Activated T-cell treated with anti-CD3 and anti-CD28 coated beads, Interleukin-2, amount 50 U/mL, for 1 hour (primary cell): ENCODE data around the gene GADD45A.

ENCODE experiments used
- DNase-seq: peaks from one replicate; pipeline ENCODE4 v3.0.0-alpha.2; 2020

The GADD45A gene

DNA sequence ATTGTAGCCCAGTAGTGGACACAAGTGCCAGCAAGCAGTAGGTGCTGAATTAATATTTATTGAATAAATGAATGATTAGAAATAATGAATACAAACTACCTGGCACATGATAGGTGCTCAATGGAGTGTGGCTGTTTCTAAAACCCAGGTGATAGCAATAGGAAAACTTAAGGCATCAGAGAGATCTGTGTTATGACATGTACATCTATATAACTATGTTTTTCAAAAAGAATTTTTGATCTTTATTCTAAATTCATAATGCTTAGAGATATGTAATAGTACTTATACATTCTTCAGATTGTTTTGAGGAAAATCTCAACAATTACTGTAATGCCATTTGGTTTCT, 5.0 kb downstream of the GADD45A start:
- DNase-seq: no peak

DNA sequence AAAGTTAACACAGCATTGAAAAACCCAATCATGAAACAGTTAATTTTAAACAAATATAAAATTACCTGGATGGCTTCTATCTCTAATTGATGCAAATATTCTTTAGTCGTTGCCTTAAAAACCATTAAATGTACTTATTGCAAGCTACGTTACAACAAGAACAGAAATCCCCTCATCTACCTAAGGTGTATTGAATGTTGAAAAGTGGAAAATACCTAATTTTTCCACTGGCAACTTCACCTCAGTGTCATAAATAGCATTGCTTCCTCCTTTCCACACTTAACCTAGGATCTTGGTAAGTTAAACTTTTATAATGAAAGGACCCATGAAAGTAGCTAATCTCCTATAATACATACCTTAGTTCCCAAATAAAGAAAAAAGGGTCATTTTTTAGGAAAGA, 5.4 kb downstream of the GADD45A start:
- DNase-seq: no peak

DNA sequence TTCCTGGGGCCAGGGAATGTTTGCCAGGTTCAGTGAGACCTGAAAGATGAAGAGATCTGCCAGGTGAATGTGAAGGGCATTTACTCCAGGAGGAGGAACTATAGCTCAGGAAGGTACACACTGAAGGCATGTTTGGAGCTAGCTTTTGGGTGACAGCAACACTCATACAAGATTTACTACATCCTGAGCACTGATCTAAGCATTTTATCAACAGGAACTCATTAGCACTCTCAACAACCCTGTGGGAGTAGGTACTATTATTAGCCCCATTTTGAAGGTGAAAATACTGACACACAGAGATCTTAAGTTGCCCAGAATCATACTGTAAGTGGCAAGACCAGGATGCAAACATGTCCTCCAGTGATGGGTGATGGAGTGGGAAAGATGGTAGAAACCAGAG, 6.7 kb downstream of the GADD45A start:
- no peak for DNase-seq

DNA sequence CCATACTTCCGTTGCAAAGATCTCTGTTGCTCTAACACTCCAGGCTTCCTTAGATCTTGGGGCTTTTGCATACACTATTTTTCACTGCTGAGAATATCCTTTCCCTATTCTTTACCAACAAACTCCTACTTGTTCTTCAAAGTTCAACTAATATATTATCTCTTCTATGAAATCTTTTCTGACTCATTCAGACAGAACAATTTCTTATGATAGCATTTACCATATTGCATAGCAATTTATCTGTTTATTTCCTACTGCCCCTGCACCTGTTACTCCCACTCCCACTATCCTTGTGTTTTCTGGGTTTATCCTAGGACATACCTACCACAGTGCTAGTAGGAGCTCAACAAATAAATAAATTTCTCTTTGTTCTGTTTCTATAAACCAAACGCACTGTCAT, 11.0 kb downstream of the GADD45A start:
- no peak for DNase-seq

DNA sequence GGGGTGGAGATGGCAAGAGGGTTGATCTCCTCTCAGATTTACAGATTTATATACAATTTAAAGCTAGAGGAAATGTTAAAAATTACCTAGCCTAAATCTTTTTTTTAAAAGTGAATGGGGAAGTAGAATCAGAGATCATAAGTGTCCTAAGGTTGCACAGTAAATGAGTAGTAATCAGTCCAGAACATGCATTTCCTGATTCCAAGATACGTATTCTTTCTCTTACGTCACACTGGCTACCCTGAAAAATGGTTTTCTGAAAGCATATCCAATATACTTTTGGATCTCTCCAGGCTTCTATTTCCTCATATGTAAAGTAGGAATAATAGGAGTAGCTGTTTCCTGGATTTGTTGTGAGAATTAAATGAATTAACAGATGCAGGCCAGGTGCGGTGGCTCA, 11.7 kb downstream of the GADD45A start:
- DNase-seq: no peak

DNA sequence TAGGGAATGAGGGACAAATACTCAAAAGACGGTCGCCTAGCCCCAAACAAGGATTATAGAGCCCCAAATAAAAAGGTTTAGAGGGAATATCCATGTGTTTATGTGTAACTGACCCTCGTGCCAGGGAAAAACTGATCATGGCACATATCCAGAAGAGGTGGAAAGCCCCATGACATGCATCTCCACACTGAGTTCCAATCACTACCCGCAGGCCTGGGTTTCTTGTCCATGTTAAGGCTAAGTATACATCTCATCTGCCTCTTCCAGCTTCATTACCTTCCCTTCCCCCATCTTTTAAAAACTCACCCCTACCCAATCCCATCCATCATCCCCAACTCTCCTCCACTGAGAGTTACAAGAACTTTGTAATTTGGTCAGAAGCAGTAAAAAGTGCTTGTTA, 15.2 kb downstream of the GADD45A start:
- DNase-seq: no peak

DNA sequence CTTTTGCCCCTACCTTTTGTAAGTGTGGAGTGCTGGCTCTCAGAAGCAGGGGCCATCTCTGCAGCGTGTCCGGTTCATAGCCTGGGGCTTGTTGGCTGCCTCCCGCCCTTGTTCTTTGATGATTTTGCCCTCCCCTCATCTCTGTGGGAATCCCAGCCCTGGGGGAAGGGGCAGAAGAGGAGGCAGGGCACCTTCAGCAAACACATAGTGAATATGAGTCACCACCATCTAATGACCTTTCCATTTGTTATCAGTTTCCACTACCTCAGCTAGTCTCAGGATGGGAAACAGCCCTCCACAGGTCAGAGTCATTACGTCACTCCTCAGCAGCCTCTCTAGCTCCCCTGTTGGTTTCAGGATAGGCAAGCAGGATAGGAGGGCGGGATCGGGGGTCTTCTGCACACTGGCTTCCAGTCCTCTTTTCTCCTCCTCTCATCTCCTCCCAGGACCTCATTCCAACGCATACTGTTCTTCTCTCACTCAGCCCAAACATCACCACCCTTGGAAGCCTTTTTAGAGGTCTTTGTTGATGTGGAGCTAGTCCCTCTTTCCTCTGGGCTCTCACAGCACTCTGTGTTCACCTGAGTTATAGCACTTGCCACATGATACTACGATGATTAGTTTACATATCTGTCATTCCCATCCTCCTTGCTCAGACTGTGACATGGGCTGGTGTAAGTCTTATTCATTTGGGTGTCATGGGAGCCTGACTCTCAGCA, 15.8 kb downstream of the GADD45A start:
- no peak for DNase-seq

DNA sequence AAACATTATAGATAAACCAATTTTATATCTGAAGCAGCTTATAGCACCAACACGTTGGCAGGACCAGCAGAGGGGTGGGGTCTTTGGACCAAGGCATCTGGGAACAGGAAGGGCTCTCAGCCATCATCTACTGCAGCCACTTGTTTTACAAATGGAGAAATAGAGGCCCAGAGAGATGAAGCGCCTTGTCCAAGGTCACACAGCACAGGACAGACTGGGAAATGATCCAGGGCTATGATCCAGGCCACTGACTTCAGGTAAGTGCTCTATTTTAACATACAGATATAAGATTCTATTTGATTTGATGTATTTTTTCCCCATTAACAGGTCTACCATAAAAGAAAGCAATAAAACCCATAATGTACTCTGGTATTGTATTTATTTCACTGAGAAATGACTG, 16.9 kb downstream of the GADD45A start:
- DNase-seq: no peak

DNA sequence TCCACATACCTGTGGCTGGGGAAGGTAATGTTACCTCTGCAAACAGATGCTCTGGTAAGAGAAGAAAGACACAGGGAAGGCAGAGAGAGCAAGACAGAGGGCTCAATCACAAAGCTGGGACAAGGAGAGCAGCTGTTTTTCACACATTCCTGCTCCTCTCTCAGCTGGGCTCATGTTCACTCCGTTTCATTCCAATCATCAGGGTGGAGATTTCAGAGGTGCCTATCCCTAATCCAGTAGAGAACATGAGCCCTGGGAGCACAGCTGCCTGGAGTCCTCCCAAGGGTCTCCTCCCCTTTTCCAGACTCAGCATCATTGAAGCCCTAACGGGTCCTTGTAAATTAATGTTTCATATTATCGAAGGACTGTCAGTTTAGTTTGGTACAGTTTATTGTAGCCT, 19.4 kb downstream of the GADD45A start:
- DNase-seq: no peak

DNA sequence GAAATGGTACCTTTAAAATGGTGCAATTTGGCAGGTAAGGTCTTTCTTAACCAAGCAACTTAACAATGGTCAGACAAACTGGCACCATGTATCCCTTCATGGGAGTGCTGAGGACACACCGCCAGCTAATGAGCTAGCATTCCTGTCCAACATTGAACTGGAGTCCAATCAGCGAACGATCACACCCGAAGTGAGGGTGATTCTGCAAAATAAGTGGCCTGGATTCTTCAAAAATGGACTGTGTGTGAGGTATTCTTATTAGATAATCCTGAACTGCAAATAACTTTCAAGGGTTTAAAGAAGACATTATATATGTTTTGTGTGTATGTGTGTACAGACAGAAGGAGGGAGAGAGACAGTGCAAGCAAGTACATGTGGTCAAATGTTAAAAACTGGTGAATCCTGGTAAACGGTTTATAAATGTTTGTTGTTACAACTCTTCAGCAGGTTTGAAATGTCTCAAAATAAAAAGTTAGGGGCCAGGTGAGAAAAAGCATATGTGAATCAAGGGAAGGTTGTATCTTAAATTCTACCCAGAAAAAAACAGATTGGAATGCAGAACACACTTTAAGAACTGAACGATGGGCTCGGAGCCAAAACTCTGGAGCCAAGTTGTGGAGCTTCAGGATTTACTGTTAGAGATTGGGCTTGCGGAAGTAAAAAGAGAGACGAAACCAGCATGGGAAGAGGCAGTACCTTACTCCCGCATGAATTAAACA, 20.9 kb downstream of the GADD45A start:
- DNase-seq: no peak

DNA sequence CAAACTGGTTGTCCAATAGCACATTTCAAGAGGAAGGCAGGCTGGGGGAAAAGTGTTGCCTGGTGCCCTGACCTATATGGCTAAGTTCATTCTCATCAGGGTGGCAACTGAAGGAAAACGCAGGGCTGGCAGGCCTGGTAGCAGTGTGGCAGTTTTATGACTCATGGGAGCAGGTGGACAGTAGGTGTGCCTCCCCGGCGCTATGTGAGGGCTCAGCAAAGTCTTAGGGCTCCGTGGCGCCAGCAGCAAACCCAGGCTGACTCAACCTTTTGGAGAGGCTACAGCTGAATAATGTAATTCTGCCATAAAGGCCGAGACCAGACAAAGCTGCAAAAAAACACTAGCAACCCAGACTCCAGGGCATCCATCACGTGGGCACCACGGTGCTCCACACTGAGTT, 23.6 kb downstream of the GADD45A start:
- DNase-seq: no peak

DNA sequence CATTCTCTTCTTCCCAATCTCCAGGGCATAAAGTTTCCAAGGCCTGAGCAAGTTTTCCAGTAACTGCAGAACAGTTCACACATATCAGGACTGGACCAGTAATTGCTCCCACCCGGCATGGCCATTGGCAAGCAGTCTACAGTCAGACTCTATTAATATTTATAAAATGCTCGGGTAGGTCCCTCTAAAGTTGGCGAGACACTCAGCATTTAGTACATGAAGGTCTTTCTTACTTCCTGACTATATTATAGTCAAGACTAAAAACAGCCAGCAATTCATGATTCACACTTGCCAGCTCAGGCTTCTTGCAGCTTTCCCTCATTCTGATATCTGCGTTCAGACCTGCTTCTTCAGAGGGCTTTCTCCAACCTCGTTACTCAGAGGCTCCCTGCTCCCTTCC, 25.4 kb downstream of the GADD45A start:
- DNase-seq: no peak

DNA sequence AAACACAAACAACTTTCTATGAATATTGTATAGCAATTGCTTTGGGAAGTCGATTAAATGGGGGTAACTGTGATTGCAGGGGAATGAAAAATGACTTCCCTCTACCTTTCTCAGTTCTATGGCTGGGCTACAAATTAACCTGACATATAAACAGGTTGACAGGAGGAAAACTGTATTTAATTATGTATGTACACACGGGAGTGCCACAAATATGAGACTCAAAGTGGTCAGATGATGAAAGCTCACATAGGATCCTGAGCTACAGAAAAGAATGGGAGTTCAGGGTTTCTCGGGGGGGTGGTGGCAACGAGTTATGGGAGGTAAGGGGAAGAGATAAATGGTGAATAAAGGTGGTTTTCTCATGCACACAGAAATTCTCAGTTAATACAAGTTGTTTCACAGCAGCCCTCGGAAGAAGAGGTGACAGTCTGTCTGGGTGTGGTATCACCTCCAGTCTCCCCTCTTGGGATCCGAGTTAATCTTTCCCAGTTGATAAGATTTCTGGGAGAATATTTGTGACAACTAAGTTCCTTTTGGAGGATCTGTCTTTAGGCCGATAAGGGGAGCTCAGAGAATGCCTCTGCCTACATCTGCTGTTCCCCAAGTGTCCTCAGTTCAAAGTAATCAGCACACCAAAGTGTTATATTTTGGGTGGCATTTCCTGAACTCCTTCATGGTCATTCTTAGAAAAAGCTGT, 26.3 kb downstream of the GADD45A start:
- no peak for DNase-seq

DNA sequence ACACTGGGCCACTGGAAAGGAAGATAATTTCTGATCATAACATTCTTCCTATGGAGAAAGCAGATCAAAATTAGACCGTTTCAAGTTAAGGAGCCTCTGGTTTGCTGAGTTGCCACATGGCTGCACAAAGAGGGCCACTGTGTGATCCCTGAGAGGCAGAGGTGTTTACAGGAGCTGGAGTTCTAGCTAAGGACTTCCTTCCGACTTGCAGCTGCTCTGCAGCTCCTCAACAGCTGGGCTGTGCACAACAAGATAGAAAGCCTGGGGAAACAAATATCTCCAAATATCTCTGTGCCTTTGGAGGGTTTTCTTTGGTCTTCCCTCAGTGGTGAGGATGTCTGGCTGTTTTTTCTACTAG, 26.8 kb downstream of the GADD45A start:
- DNase-seq: no peak

DNA sequence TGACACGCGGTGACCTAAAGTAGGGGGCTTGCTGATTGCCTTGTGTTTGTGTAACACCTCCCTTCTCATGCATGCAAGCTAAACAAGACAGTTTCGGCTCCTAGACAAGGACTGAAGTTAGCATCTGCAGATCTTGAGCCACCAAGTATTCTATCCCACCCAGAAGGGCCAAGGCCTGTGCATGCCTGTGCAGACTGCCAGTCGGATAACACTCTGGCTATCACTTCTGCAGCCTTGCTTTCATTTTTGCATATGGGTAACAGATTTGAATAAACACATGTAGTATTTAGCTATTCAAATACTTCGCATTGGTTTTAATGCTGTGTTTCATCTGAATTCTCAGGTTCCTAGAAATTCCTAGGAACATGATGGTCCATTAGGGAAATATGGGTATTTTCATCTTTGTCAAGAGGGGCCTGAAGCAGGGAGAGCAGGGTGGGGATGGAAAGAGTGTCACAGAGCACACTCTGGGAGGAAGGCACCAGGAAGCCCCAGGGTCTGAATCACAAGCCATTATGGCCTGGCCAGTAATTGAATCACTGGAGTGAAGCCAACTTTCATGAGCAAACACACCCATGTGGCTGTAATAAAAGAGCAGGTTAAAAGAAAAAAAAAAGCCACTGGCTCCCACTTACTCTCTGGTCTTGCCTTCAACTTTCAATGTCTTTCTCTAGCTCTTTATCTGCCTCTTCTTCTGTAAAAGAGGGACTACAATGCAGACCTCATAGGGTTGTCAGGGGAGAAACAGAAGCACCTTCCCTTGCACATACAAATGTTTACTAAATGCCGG, 28.3 kb downstream of the GADD45A start:
- DNase-seq: no peak

DNA sequence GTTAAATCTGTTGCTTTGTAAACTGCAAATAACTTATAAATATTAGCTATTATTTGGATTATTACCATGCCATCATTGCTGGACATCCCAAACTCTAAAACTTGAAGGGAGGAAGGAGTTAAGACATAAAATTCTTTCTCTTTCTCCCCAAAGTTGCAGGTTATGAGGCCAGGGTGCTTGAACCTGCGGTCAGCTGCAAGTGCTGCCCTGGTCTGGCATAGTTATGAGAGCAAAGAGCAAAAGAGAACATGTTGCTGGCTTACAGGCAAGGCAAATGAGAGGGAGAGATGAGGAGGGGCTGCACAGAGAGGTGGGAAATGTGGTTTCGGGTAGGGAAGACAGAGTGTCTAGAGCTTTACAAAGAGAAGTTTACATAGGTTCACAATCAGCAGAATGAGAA, 30.8 kb downstream of the GADD45A start:
- DNase-seq: no peak

DNA sequence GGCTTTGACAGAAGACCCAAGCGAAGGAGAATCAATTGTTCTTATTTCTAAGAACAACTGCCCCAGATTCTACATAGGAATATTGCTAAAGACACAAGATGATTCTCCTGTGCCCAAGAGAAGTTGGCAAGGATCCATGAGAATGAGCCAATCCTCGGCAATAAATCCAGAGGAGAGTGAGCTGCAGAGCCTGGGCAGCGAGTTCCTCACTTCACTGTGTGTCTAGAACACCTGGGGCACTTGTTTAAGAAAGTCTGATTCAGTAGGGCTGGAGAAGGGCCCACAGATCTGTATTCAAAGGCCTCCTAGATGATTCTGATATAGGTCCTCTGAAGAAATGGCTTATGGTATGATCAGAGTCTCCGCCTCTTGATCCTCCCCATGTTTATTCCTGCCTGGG, 31.8 kb downstream of the GADD45A start:
- no peak for DNase-seq

DNA sequence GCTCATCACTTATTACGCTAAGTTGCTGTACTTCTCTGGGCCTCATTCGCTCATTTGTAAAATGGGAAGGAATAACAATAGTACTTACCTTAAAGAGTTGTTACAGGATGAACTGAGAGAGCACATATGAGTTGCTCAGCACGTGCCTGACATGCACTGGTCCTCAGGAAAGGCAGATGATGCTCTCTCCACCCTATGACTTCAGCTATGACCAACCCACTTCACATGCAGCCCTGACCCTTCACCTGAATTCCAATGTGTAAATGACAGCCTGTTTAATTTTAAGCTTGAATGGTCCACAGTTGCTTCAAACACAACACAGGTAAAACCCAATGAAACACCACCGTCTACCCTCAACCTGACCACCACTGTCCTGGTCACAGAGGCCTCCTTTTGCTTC, 32.9 kb downstream of the GADD45A start:
- no peak for DNase-seq

DNA sequence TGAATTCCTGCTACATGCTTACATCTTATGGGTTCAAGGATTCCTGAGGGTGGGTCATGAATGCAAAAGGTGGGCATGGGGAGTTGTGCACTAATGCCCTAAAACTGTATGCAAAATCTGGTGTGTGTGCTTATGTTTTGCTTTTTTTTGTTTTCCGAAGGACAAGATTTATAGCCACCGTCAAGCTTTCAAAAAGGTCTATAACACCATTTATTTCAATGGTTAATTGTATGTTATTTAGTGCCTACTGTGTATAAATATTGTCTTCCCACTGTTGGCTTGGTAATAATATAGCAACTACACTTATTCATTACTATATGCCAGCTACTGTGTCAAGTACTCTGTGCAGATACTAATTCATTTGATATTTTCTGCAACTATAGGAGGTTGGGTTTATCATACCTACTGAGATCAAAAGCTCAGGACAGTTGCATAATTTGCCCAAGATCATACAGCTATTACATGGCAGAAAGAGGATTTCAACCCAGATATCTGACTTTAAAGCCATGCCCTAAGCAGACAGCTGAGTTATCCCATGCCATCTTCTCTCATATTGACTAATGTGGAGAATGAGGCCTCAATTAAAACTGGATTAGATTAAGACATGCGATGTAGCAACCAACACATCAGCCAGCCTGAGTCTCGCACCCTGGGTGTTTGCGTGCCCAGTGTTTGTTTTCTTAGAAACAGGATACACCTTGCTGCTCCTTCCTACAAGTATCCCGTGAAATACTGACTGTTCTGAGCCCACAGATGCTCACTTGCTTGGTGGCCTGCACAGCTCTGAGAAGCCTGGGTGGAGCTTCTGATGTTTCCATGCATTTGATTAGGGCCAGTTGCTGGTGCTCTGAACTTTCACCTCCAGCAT, 34.6 kb downstream of the GADD45A start:
- DNase-seq: no peak

DNA sequence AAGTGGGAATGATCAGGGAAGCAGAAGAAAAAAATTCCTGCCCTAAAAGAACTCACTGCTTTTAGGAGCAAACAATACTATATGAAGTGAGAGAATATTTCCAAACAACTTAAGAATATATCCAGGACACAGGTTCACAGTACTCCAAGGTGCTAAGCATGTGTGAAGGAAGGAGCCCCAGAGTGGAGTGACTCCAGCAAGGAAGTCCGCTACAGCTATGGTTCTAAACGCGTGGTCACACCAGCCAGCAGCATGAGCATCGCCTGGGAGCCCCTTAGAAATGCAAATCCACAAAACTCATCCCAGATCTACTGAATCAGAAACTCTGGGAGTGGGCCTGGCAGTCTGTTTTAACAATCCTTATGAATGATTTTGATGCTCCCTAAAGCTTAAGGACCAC, 36.1 kb downstream of the GADD45A start:
- DNase-seq: no peak

DNA sequence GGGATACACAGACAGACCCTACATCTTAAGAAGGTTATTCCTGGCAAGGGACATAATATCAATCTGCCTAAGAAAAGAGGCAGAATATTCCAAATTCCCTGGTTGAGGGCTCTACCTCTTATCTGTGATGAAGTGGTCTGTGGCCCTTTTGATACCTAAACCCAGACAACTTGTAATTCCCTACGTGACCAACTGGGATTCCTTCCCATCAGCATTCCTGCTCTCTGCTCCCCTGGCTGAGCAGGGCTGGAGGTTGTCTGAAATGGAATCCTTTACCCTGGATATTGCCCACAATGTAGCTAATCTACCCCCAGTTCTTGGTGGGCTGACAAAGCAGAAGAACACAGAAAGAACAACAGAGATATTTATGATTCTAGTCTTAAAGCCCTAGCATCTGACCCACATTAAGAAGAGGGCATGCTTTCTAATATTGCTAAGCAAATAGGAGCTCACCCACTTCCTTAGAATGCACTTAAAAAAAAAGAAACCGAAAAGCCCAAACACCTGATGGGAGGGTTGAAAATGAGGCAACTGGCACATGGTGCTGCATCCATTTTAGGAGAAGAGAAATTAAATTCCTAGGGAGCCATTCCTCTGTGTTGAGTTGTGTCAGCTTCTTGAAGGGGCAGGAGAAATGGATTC, 36.8 kb downstream of the GADD45A start:
- DNase-seq: no peak

DNA sequence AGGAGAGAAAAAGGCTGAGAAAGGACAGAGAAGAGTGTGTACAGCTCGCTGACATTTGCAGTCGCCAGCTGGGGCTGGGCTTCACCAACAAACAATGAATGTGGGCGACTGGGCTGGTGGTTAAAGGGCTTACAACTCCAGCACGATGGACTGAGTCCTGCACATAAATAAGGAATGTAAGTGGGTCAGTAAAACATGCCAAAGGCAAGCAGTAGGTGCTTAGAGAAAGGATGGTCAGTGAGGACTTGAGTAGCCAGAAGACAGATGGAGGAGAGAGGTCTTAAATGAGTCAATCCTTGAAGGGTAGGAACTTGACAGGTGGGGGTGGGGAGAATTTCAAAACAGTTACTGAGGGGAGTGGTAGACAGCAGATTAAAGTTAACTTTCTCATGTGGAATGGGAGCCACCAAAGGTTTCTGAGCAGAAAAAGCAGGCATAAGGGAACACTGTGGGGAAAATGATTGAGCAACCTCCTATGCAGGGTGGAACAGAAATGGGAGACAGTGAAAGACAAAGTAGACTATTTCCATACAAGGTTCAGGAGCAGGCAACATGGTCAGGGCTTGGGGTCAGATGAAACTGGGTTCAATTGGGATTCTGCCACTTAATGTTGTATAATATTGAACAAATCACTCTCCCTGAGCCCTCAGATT, 37.4 kb downstream of the GADD45A start:
- DNase-seq: no peak
